ENCODE measurements around the gene EBP. TPM values are rescaled to one million over a fixed set of nuclear protein-coding genes. Genes with fewer than 3 reads are reported as not detected.

The EBP gene
- total and polyA plus RNA-seq, 9 of the 15 experiments (the other 6 are each of a cell fraction or from before 2014, with no cell fraction given): 228 to 987 (median 274) TPM

GRCh38 chrX:48538641-48539344 lies 17.2 kb downstream of the EBP start (continued):
- TF ChIP-seq, protein P1, sequence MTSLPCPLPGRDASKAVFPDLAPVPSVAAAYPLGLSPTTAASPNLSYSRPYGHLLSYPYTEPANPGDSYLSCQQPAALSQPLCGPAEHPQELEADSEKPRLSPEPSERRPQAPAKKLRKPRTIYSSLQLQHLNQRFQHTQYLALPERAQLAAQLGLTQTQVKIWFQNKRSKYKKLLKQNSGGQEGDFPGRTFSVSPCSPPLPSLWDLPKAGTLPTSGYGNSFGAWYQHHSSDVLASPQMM (CRISPR knock-in tag; IDR thresholded peaks at IDR 0.05): no peak
- TF ChIP-seq NCOR1 (IDR thresholded peaks at IDR 0.05): no peak
- peak in 1 of 2 experiments; percentile 55; a peak in 2 of 4 replicates for TF ChIP-seq TEAD1 (CRISPR knock-in tag; IDR thresholded peaks at IDR 0.05)
- TF ChIP-seq DPF2 (IDR thresholded peaks at IDR 0.05): 0 out of 2 replicates have a peak, but pooled peaks have one; percentile 49
- 0 out of 2 replicates have a peak, but pooled peaks have one; percentile 24 for TF ChIP-seq SMARCE1 (IDR thresholded peaks at IDR 0.05)
- peak; percentile 30 for TF ChIP-seq TAF9B (IDR thresholded peaks at IDR 0.05; ENCODE audit: partially characterized antibody)
- no peak for TF ChIP-seq PHF20 (IDR thresholded peaks at IDR 0.05; ENCODE audit: partially characterized antibody)
- TF ChIP-seq ZSCAN29 (IDR thresholded peaks at IDR 0.05): no peak
- no peak for TF ChIP-seq MTA1 (IDR thresholded peaks at IDR 0.05; ENCODE audit: borderline replicate concordance)
- no peak for TF ChIP-seq SMAD2 (IDR thresholded peaks at IDR 0.05; ENCODE audit: low read depth, low read length)
- TF ChIP-seq ZKSCAN3 (CRISPR knock-in tag; IDR thresholded peaks at IDR 0.05): no peak
- TF ChIP-seq SIN3A (IDR thresholded peaks at IDR 0.05; ENCODE audit: borderline replicate concordance in 2 of 2, control insufficient read depth in 1 of 2, low read depth in 2 of 2, low read length in 2 of 2): no peak
- TF ChIP-seq ARID4B (CRISPR knock-in tag; IDR thresholded peaks at IDR 0.05): peak; percentile 55; the same call in 1 of the 2 replicates
- no peak for TF ChIP-seq E2F3 (CRISPR knock-in tag; IDR thresholded peaks at IDR 0.05)
- TF ChIP-seq ZNF592 (IDR thresholded peaks at IDR 0.05): peak; percentile 56; the same call in 1 of the 2 replicates
- no peak for TF ChIP-seq MYNN (IDR thresholded peaks at IDR 0.05)
- TF ChIP-seq MYNN (CRISPR knock-in tag; IDR thresholded peaks at IDR 0.05): no peak
